Skin epidermis (tissue), 12 donors: ENCODE data around the gene CCDC80.
A peak's percentile ranks its signal among the peaks of the same experiment; 100 is the strongest.

Experiments used
- H3K27ac ChIP-seq, 21 experiments: fragments of 200-600 bp; sonication (generic) in 11 of 21; one replicate each; pipeline ENCODE4 v1.5.0; 2020; ENCODE audit warnings: mild to moderate bottlenecking in 3 of 21, inconsistent platforms in 2 of 21, moderate library complexity in 2 of 21
- H3K4me3 ChIP-seq, 7 experiments: fragments of 200-600 bp; sonication (generic) in 2 of 7; one replicate each; pipeline ENCODE4 v1.5.0; 2020; ENCODE audit warnings: inconsistent platforms in 2 of 7, mild to moderate bottlenecking in 2 of 7, moderate library complexity in 1 of 7

Gene CCDC80, protein sequence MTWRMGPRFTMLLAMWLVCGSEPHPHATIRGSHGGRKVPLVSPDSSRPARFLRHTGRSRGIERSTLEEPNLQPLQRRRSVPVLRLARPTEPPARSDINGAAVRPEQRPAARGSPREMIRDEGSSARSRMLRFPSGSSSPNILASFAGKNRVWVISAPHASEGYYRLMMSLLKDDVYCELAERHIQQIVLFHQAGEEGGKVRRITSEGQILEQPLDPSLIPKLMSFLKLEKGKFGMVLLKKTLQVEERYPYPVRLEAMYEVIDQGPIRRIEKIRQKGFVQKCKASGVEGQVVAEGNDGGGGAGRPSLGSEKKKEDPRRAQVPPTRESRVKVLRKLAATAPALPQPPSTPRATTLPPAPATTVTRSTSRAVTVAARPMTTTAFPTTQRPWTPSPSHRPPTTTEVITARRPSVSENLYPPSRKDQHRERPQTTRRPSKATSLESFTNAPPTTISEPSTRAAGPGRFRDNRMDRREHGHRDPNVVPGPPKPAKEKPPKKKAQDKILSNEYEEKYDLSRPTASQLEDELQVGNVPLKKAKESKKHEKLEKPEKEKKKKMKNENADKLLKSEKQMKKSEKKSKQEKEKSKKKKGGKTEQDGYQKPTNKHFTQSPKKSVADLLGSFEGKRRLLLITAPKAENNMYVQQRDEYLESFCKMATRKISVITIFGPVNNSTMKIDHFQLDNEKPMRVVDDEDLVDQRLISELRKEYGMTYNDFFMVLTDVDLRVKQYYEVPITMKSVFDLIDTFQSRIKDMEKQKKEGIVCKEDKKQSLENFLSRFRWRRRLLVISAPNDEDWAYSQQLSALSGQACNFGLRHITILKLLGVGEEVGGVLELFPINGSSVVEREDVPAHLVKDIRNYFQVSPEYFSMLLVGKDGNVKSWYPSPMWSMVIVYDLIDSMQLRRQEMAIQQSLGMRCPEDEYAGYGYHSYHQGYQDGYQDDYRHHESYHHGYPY

DNA sequence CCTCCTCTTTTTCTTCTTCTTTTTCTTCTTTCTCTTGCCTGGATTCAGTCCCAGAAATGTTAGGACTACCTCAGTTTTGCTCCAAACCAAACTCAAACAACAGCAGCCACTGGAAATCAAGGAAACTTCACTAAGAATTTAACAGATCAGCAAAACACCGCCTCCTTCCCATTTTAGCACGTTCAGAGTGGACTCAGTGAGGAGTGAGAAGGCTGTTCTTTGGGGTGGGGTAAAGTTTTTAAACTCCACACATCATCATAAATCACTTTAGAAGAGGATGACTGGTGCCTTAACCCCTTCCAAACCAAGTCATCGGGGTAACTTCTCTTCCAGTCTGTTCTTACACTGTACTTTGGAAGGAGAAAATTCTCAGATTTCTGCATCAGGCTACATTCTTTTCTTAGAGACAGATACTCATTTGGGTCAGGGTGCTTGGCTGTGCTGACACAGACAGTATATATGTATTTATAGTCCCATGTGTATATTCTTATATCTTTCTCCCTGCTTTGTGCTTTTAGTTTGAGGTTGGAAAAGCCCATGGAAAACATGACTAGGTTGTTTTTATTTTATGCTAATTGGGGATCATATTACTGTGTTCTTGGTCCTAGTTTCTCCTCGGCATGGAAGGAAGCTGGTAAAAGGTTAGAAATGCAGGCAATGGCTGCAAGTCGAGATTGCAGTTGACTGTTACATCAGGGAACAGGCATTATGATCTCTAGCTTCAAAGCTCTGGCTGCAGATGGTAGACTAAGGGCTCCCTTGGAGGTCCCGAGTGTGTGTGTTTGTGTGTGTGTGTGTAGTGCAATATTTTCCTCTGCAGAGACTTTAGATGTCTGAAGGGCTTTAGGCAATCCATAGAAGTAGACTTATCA is at the start of gene CCDC80:
Gene CCDC80 (minus strand): TSS at position 214 of the 872 bp plus-strand sequence. CDS start 1,238 bp downstream, outside the sequence.
- peak within 1 kb of the TSS in 20 of 21 experiments; percentile 35 to 87 (median 74) for H3K27ac ChIP-seq
- peak within 1 kb of the TSS; percentile 12 to 45 (median 29) for H3K4me3 ChIP-seq

DNA sequence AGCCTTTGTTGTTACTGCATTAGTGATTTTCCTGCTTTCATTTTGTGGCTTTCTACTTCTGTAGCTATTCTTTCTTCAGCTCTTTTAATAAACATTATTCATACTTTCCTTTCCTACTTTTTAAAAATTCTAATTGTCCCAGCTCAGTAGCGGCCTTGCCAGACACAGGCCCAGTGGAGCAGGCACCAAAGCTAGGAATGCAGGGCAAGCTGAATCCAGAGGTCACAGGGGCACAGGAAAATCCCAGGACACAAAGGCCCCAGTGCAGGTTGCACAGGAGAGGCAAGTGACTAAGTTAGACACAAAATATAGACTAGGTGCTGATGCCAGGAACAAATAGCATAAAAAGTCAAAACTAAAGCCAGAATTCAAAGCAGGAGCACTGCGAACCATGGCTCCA is 49.0 kb upstream of the CCDC80 start:
- no peak overlapping the region for H3K4me3 ChIP-seq
- H3K27ac ChIP-seq = peak overlapping the region in 6 of 21 experiments; percentile 1 to 60 (median 22)

DNA sequence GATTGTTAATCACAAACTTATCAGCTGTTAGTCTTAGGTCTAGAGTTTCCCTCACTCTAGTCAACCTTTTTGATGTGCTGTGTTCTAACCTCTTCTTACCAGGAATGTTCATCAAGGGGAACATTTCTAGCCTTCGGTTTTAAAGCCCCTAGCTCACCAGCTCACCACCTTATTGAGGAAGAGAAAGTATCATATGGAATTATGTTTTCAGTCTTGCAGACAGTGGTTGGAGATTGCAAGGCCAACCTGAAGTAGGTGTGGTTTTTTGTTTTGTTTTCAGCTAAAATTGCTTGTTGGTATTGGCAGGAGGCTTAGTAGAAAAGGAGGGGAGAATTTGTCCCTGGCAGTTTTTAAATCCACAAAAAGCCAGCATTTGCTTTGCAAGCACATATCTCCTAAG is 48.4 kb upstream of the CCDC80 start:
- H3K4me3 ChIP-seq = no peak overlapping the region
- peak overlapping the region in 5 of 21 experiments; percentile 1 to 60 (median 24) for H3K27ac ChIP-seq

DNA sequence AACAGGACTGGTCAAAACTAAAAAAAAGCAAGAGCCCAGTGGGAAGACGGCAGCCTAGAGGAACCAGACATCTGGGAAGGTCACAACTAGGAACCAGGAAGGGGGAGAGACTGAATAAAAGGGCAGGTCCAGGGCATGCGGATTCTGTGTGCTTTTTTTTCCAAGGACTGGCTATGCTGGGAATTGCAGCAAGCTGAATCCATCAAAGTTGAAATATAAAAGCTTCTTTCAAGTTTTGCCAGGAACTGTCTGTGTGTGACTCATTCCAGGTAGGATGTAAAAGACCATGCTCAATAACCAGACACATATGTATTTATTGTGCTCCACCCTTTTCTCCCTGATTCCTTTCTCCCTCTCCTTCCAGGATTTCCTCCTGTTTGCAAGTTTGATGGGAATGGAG is 47.9 kb upstream of the CCDC80 start:
- H3K4me3 ChIP-seq = no peak overlapping the region
- H3K27ac ChIP-seq = peak overlapping the region in 6 of 21 experiments; percentile 13 to 60 (median 38)

DNA sequence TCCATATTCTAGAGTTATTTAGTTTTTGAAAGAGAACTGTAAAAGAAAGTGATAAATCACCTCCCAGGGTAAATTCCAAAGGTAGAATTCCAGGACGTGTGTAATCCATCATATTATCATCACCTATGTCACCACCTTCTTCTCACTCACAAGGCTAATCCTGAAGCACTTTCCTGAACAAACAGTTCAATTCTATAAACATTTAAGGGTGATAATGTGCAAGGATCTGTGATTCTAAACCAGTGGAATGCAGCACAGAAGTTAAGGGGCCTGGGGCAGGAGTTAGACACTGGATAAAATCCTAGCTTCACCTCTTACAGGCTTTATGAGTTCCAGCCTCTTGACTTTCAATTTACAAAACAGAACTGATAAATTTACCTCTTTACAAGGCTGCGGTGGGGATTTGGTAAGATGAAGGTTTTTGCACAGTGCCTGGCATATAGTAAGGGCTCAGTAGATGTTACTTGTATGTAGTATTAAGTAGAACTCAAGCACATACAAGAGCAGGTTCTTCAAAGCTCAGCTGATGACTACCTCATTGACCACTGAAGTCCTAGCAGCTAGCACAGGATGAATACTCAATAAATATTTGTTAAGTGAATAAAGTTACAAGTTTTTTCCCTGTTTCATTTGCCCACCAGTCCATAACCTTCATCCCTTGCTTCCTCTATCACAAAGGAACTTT is 47.3 kb upstream of the CCDC80 start:
- peak overlapping the region in 4 of 21 experiments; percentile 13 to 38 (median 36) for H3K27ac ChIP-seq
- no peak overlapping the region for H3K4me3 ChIP-seq

DNA sequence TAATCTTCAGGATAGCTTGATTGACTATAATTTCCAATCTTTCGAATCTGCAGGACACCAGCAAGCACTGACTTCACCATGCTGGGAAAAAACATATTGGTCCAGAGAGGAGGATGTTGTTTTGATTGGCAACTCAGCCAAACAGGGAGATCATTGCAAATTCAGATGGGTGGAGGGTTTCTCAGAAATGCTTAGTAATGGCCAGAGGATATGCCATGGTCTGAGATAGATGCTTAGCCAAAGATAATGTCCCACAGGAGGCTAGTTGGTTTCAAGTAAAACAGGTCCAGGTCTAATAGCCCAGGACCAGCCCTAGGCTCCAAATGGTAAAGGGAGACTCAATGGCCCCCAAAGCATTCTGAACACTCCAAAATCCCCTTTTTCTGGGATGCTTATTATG is 46.7 kb upstream of the CCDC80 start:
- no peak overlapping the region for H3K27ac ChIP-seq
- H3K4me3 ChIP-seq = no peak overlapping the region

DNA sequence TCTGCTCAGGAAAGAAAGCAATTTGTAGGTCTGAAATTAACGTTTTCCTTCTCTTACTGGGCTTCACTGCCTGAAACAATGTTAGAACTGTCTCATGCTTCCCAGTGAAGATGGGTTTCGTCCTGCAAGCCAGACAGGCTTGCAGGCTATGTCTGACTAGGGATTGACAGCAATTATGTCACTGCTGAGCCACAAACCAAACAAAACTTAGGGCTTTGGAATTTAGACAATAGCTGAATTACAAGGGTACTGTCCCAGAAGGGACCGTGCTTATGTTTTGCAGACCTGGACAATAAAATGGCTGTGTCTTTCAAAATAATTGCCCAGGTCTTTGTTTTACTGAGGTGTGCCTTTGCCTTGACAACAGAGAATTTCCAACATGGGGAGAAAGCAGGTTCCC is 46.3 kb upstream of the CCDC80 start:
- H3K4me3 ChIP-seq = no peak overlapping the region

DNA sequence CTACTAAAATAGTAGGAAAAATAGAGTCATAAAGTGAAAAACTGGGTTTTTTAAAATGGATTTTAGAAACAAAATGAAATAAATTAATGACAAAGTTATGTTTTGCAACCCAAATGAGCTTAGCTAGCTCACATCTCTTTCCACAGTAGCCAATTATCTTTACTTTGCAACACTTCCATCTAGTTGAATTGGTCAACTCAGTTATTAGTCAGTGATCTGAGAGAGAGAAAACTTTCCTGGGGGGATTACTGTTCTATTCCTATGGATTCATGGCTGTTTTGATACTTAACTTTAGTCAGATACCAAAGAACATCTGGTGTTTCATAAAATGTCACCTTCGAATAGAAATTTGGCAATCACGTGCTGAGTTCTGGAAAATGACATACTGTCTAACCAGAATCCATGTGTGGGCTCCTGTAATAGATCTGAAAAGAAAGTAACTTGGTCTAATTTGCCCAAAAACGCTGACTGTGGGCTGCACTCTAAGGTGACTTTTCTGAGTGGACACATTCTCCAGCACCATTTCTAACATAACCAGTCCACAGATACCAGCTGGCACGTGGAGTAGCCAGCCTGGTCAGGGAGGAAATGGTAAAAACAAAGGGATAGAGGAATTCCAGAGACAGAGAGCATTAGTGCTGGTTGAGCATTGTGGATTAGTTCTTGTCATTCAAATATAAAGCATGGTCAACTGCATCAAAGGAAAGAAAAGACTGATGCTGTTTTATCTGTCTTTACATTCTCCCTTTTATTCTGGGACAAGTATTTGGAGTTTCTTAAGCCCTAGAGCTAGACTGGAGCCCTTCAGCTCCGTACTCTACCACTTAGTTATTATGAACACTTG is 45.2 kb upstream of the CCDC80 start:
- Histone ChIP-seq H3K27ac (peak overlapping the region in 1 of 21 experiments; percentile 13), H3K4me3 (no peak overlapping the region)

More for the DNA sequence above, 46.3 kb upstream of the CCDC80 start:
- no peak overlapping the region for H3K27ac ChIP-seq

DNA sequence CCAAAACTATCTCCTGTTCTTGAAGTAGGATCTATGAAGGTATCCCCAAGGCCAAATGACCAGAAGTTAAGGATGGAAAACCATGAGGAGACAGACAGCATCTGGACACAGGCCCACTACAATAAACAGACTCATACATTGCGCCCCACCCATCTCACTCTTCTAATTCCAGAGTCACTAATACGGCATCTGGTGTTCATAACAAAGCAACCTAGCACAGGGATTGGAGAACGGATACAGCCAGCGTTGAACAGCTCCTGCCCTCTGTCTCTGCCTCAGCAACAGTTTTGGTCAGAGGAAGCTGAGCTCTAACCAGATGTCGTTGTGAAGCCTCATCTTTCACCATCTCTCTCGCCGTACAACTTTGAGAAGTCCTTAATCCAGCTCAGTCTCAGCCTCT is 44.5 kb upstream of the CCDC80 start:
- Histone ChIP-seq H3K27ac (peak overlapping the region in 1 of 21 experiments; percentile 13), H3K4me3 (no peak overlapping the region)

DNA sequence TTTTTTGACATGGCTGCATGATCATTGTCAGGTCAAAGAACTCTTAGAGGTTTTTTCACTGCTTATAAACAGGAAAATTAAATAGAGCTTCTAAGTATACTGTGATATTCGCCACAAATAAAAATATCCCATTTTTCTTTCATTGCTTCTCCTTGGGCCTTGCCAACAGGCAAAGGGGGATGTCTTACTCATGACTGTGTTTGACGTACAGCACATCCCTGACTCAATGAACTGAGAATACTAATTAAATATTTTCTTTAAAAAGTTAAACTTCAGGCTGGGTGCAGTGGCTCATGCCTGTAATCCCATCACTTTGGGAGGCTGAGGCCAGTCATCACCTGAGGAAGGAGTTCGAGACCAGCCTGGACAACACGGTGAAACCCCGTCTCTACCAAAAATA is 41.4 kb upstream of the CCDC80 start:
- Histone ChIP-seq H3K4me3 (no peak overlapping the region), H3K27ac (peak overlapping the region in 4 of 21 experiments; percentile 11 to 41 (median 30))

DNA sequence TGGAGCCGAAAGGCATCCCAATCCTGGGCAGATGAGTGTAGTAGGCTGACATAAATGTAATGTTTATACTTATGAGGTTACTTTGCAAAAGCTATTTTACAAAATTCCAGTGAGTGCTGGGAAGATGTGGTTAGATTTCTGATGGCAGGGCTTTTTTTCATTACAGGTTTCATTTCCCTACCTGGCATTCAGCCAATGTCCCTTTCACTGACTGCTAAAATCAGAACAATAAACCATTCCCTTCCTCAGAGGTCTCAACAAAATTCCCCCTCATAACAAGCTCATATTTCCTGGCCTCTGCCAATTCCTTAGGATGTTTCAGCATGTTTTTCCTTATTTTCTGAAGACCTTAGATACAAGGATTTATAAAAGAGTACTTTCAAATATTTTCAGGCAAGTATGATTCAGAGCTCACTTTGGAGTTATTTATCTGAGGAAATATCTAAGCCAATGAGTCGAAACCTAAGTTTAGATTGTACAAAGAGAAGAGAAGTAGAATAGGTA is 40.9 kb upstream of the CCDC80 start:
- H3K4me3 ChIP-seq = no peak overlapping the region
- H3K27ac ChIP-seq = peak overlapping the region in 4 of 21 experiments; percentile 11 to 41 (median 30)

DNA sequence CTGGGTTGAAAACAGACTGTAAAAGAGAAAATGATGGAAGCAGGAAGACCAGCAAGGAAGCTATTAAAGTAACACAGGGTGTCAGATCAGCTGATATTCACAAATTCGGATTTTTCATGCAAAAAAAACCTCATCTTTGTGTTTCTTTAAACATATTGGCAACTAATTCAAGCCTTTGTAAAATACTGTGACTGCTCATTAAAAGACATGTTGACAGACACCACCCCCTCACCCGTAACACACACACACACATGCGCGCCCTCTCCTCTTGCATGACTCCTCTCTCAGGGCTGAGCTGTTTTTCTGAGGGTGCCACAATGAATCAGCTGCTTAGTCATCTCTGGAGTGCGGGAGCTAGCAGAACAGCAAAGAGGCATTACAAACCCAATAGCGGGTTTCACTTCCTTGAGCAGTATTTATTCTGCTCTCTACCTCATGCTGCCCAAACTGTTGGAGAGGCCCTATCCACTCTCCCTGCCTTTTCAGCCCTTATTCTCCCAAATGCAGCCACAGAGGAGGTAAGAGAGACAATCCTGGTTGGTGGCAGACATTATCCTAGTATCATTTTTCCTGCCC is 35.8 kb upstream of the CCDC80 start:
- Histone ChIP-seq H3K27ac (peak overlapping the region in 15 of 21 experiments; percentile 18 to 91 (median 43)), H3K4me3 (no peak overlapping the region)

DNA sequence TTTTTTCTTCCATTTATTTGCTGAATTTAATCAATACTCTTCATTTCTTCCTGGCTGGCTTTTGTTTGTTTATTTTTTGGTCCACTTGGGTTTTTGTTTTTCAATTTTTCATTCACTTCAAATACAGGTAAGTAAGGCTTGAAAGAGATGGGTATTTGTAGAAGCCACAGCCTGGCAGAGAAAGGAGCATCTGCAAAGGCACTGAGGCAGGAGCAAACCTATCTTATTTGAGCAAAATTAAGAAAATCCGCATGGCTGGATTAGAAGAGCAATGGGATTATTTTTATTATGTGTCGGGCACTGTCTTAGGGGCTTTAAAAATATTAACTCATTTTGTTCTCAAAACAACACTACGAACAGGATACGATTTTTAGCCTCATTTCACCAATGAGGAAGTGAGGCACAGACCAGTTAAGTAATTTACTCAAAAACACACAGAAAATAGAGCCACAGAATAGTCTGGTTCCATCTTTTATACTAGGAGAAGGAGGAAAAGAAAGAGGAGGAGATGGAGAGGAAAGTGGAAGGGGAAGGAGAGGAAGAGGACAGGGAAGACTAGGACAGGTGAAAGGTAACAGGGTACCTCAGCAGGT is 35.1 kb upstream of the CCDC80 start:
- H3K27ac ChIP-seq = peak overlapping the region in 12 of 21 experiments; percentile 1 to 91 (median 50)
- no peak overlapping the region for H3K4me3 ChIP-seq

DNA sequence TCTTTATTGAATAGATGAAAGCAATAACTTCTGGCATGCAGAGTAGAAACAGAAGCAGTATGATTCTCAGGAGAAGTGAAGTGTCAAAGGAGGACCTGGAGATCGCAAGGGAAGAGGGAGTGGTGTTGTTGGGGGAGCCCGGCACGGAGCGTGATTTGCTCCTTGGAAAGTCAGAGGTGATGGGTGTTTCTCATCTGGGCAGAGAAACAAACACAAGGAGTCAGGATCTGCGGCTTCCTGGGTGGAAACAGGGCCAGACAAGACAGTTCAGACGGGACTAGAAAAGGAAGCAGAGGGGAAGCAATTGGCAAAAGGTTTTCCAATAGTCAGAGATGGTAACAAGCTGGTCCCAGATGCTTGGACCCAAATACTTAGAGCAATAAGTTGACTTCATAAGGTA is 34.4 kb upstream of the CCDC80 start:
- peak overlapping the region in 3 of 21 experiments; percentile 71 to 87 (median 86) for H3K27ac ChIP-seq
- H3K4me3 ChIP-seq = no peak overlapping the region

DNA sequence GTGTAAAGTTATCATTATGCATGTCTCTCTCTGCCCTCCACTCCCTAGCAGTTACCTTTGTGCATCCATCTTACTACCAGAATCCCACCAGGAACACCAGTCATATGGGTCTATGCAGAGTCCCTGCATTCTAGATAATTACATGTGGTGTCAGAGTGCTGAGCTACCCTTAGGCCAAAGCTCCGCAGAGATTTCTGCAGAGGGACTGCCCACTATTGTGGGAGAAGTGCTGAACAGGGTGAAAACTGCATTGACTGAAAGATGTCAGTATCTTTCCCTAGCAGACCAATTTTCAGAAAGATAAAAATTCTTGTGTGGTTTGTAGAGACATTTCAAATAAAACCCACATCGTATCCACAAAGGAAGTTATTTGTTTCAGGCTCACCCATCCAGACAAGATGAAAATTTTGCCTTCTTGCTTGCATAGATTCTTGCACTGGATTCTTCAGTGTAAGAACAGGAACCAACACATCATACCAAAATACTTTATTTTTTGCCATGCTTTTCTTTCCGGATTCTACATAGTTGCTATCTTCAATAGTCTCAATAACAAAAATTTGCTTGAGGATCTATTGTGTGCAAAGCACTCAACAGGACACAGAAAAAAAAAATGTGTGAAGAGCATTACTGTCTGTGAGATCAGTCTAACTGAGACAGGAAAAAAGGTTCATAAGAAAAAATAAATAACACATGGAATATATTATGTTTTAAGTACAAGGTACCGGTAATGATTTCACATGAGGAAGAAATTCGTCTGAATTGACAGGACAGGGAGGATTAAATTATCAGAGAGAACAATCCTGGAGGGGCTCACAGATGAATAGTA is 32.0 kb upstream of the CCDC80 start:
- H3K4me3 ChIP-seq = no peak overlapping the region
- H3K27ac ChIP-seq = peak overlapping the region in 9 of 21 experiments; percentile 26 to 87 (median 62)
